GM12875 (cell line): ENCODE data around the gene LGALS8.

ENCODE experiments used
- H3K4me3 ChIP-seq: one replicate; pipeline ENCODE4 v1.5.1; 2011; ENCODE audit warnings: low read depth, low read length, control low read depth
- CTCF ChIP-seq: IDR thresholded peaks from 2 replicates; pipeline ENCODE4 v1.5.1; 2011; ENCODE audit warnings: low read depth, mild to moderate bottlenecking, control low read depth, inconsistent platforms, low read length, moderate library complexity, borderline replicate concordance; ENCODE audit not compliant: insufficient read depth

LGALS8 gene

GRCh38 chr1:236545621-236546169, 21.9 kb downstream of the LGALS8 start:
- no peak overlapping the region for H3K4me3 ChIP-seq
- no peak for TF ChIP-seq CTCF

- TF ChIP-seq CTCF = no peak
Measured at GRCh38 chr1:236548452-236548851, 24.7 kb downstream of the LGALS8 start.

GRCh38 chr1:236550961-236551851, 27.4 kb downstream of the LGALS8 start:
- no peak for TF ChIP-seq CTCF
- H3K4me3 ChIP-seq = no peak overlapping the region

More at GRCh38 chr1:236548452-236548851, 24.7 kb downstream of the LGALS8 start:
- H3K4me3 ChIP-seq = no peak overlapping the region

- no peak overlapping the region for H3K4me3 ChIP-seq
- no peak for TF ChIP-seq CTCF
Measured at GRCh38 chr1:236552096-236552495, 28.3 kb downstream of the LGALS8 start.

- no peak for TF ChIP-seq CTCF
- H3K4me3 ChIP-seq = no peak overlapping the region
Measured at GRCh38 chr1:236552901-236553300, 29.1 kb downstream of the LGALS8 start.

GRCh38 chr1:236553370-236553769, 29.6 kb downstream of the LGALS8 start:
- TF ChIP-seq CTCF = no peak
- no peak overlapping the region for H3K4me3 ChIP-seq

- TF ChIP-seq CTCF = no peak
- H3K4me3 ChIP-seq = no peak overlapping the region
Measured at GRCh38 chr1:236556606-236557005, 32.8 kb downstream of the LGALS8 start.
